T-helper 1 cell (primary cell): ENCODE results near the gene KLF8.

Experiments
- DNase-seq, 5 donors: peaks; one replicate each; pipeline ENCODE4 v3.0.0-alpha.2; 2012 to 2020

KLF8 gene

GRCh38 chrX:56310581-56310980, 78.4 kb downstream of the KLF8 start:
- DNase-seq: no peak

GRCh38 chrX:56313308-56313707, 81.2 kb downstream of the KLF8 start:
- no peak for DNase-seq

GRCh38 chrX:56314334-56314733, 82.2 kb downstream of the KLF8 start:
- DNase-seq: peak in 1 of 5 donors; percentile 50

GRCh38 chrX:56318076-56318475, 85.9 kb downstream of the KLF8 start:
- no peak for DNase-seq

GRCh38 chrX:56319165-56319564, 87.0 kb downstream of the KLF8 start:
- DNase-seq: no peak
